A673 (cell line): ENCODE measurements around the gene KRT6C. TPM values are rescaled to one million over a fixed set of nuclear protein-coding genes. Genes with fewer than 3 reads are reported as not detected.

ENCODE experiments used
- BruUV-seq: library from RNA; stranded (reverse); fragments of 400-500 nt; replicated peaks from 2 replicates; lab custom pipeline; 2021; lab: Mats Ljungman, UMichigan
- CTCF ChIA-PET: fragments of 300-600 bp; sonication (Branson Sonifier 250); formaldehyde crosslinking; loops from one replicate; lab custom pipeline; 2022; ENCODE audit warnings: antibody characterized with exemption; lab: Charles Lee
- POLR2A ChIA-PET: fragments of 300-600 bp; sonication (Branson Sonifier 250); formaldehyde crosslinking; loops from one replicate; lab custom pipeline; 2022; ENCODE audit warnings: antibody characterized with exemption; ENCODE audit not compliant: low non-redundant PET; lab: Charles Lee
- DNase-seq: peaks from one replicate; pipeline ENCODE4 v3.0.0-alpha.2; 2015; ENCODE audit warnings: low spot score
- H3K27ac ChIP-seq: fragments of 200-600 bp; sonication (generic); 2 replicates; pipeline ENCODE4 v1.5.1; 2016; ENCODE audit warnings: mixed run types, low read depth, mild to moderate bottlenecking, mixed read lengths, antibody characterized with exemption, low read length; ENCODE audit not compliant: poor library complexity, severe bottlenecking
- H3K27me3 ChIP-seq: fragments of 200-600 bp; sonication (generic); replicated peaks from 2 replicates; pipeline ENCODE4 v1.6.1; 2017; ENCODE audit warnings: mixed run types, low read depth, mild to moderate bottlenecking, mixed read lengths, antibody characterized with exemption, low read length; ENCODE audit not compliant: insufficient read depth, poor library complexity
- H3K36me3 ChIP-seq: fragments of 200-600 bp; sonication (generic); 2 replicates; pipeline ENCODE4 v1.6.1; 2016; ENCODE audit warnings: mixed run types, mild to moderate bottlenecking, mixed read lengths, antibody characterized with exemption, low read length; ENCODE audit not compliant: insufficient read depth, poor library complexity, severe bottlenecking
- H3K4me1 ChIP-seq: fragments of 200-600 bp; sonication (generic); 2 replicates; pipeline ENCODE4 v1.6.1; 2017; ENCODE audit warnings: mixed run types, mild to moderate bottlenecking, mixed read lengths, antibody characterized with exemption, low read length; ENCODE audit not compliant: insufficient read depth, poor library complexity, severe bottlenecking
- H3K4me3 ChIP-seq: fragments of 200-600 bp; sonication (generic); 2 replicates; pipeline ENCODE4 v1.5.1; 2016; ENCODE audit warnings: low read depth, mixed run types, mild to moderate bottlenecking, mixed read lengths, low read length; ENCODE audit not compliant: poor library complexity, severe bottlenecking
- H3K9me3 ChIP-seq: fragments of 200-600 bp; sonication (generic); 2 replicates; pipeline ENCODE4 v1.6.1; 2016; ENCODE audit warnings: mixed run types, low read depth, mild to moderate bottlenecking, mixed read lengths, antibody characterized with exemption, low read length; ENCODE audit not compliant: poor library complexity, severe bottlenecking
- EZH2 ChIP-seq: fragments of 200-600 bp; sonication (generic); IDR thresholded peaks from 2 replicates; pipeline ENCODE4 v1.6.1; 2017; ENCODE audit warnings: borderline replicate concordance, low read depth, mild to moderate bottlenecking, mixed read lengths, antibody characterized with exemption, low read length; ENCODE audit not compliant: poor library complexity, severe bottlenecking
- intact Hi-C: fragments of 100-400 bp; cut with micrococcal nuclease; formaldehyde crosslinking; loops from one replicate; pipeline ENCODE4 v1.10.0; 2022; ENCODE audit not compliant: unreplicated experiment
- total RNA-seq: library from RNA; stranded (reverse); gene quantifications from 2 replicates; pipeline ENCODE4 v1.2.3, GENCODE V29; 2021
- TF ChIP-seq, protein P1 (sequence below): fragments of 300-800, 200-600 bp; sonication (generic); conservative IDR thresholded peaks from 2 replicates; pipeline ENCODE4 v1.5.1; 2017; ENCODE audit warnings: low read depth, mild to moderate bottlenecking, antibody characterized with exemption, low read length, moderate library complexity, mixed read lengths

The KRT6C gene
- total RNA-seq, 1 experiment from 2014 or later = not detected

- intact Hi-C loops = no loop called here
- no peak for DNase-seq
- no TSS peak for BruUV-seq
- H3K27me3 ChIP-seq = peaks cover 10% of the 10 kb centered on the region
- CTCF ChIA-PET = no interaction called here
- POLR2A ChIA-PET = no interaction called here
- H3K4me3 ChIP-seq = no peak overlapping the region
- no peaks in the 10 kb centered on the region for H3K4me1 ChIP-seq
- TF ChIP-seq, protein P1, sequence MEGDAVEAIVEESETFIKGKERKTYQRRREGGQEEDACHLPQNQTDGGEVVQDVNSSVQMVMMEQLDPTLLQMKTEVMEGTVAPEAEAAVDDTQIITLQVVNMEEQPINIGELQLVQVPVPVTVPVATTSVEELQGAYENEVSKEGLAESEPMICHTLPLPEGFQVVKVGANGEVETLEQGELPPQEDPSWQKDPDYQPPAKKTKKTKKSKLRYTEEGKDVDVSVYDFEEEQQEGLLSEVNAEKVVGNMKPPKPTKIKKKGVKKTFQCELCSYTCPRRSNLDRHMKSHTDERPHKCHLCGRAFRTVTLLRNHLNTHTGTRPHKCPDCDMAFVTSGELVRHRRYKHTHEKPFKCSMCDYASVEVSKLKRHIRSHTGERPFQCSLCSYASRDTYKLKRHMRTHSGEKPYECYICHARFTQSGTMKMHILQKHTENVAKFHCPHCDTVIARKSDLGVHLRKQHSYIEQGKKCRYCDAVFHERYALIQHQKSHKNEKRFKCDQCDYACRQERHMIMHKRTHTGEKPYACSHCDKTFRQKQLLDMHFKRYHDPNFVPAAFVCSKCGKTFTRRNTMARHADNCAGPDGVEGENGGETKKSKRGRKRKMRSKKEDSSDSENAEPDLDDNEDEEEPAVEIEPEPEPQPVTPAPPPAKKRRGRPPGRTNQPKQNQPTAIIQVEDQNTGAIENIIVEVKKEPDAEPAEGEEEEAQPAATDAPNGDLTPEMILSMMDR = no peak
- no peak for TF ChIP-seq EZH2
- H3K36me3 ChIP-seq = no peaks in the 10 kb centered on the region
- no peak overlapping the region for H3K27ac ChIP-seq
- no peaks in the 10 kb centered on the region for H3K9me3 ChIP-seq
These were observed 11.9 kb downstream of the KRT6C start for GRCh38 chr12:52461693-52462092.

DNA sequence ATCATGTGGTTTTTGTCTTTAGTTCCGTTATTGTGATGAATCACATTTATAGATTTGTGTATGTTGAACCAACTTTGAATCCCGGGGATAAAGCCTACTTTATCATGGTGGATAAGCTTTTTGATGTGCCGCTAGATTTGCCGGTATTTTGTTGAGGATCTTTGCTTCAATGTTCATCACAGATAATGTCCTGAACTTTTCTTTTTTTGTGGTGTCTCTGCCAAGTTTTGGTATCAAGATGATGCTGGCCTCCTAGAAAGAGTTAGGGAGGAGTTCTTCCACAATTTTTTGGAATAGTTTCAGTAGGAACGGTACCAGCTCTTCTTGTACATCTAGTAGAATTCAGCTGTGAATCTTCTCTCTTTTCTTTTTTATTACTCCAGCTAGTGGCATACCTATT lies 14.7 kb downstream of the KRT6C start:
- H3K36me3 ChIP-seq = no peaks in the 10 kb centered on the region
- H3K4me3 ChIP-seq = no peak overlapping the region
- peaks cover 6% of the 10 kb centered on the region for H3K27me3 ChIP-seq
- TF ChIP-seq EZH2 = no peak
- TF ChIP-seq, protein P1 = no peak
- no peak overlapping the region for H3K27ac ChIP-seq
- no peaks in the 10 kb centered on the region for H3K9me3 ChIP-seq
- no TSS peak for BruUV-seq
- no peak for DNase-seq
- H3K4me1 ChIP-seq = no peaks in the 10 kb centered on the region
- intact Hi-C loops = no loop called here
- ChIA-PET POLR2A (no interaction called here), CTCF (interaction anchor here (0.7 kb wide), 1 partner anchor 212 kb away, joined by 4 read pairs; no protein-coding TSS in a partner anchor)

DNA sequence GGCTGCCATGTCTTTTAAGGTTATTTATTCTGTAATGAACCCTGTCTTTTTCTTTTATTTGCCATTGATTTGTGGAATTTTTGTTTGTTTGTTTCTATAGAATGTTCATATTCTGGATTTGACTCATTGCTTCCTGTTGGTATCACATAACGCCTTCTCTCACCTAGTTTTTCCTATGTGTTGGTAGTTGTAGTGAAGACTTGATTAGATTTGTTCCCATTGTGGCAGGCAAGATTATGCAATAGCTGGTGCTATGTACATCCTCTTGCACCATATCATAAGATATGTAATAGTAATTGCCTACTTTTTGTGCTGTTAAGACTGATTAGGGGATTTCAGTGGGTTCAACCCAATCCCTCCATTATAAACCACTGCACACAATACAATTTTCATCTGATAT lies 17.8 kb downstream of the KRT6C start:
- BruUV-seq = no TSS peak
- intact Hi-C loops = no loop called here
- no peaks in the 10 kb centered on the region for H3K4me1 ChIP-seq
- TF ChIP-seq, protein P1 = no peak
- TF ChIP-seq EZH2 = no peak
- no peak overlapping the region for H3K4me3 ChIP-seq
- H3K27ac ChIP-seq = no peak overlapping the region
- ChIA-PET CTCF (no interaction called here), POLR2A (no interaction called here)
- peaks cover 15% of the 10 kb centered on the region for H3K27me3 ChIP-seq
- H3K9me3 ChIP-seq = no peaks in the 10 kb centered on the region
- H3K36me3 ChIP-seq = no peaks in the 10 kb centered on the region
- DNase-seq = no peak
